Gastrocnemius medialis (tissue), 4 donors: Measurements from ENCODE around the gene ALG12. TPM values are rescaled to one million over a fixed set of nuclear protein-coding genes. Genes with fewer than 3 reads are reported as not detected.

ENCODE experiments used
- ATAC-seq, 2 donors: fragments of 150-250 bp; one replicate each; pipeline ENCODE4 v1.9.1; 2016
- DNase-seq, 2 donors: peaks; one replicate each; pipeline ENCODE4 v3.0.0-alpha.2; 2019
- H3K27ac ChIP-seq, 4 donors: fragments of 200-600 bp; sonication (generic); 1 replicate in 1 of 4; 2 replicates in 3 of 4; pipeline ENCODE4 v1.5.1; 2016 to 2018; ENCODE audit warnings: mild to moderate bottlenecking in 2 of 4, moderate library complexity in 1 of 4
- H3K27me3 ChIP-seq, 3 donors: fragments of 200-600 bp; sonication (generic) in 2 of 3; 1 replicate in 1 of 3; 2 replicates in 2 of 3; pipeline versions ENCODE4 v1.5.1 to v1.6.0; 2016 to 2019; ENCODE audit warnings: mild to moderate bottlenecking in 1 of 3, moderate library complexity in 1 of 3
- H3K36me3 ChIP-seq, 2 donors: fragments of 200-600 bp; sonication (generic) in 1 of 2; one replicate each; pipeline ENCODE4 v1.5.1; 2017 to 2018
- H3K4me1 ChIP-seq, 2 donors: fragments of 200-600 bp; sonication (generic) in 1 of 2; one replicate each; pipeline ENCODE4 v1.5.1; 2016 to 2017; ENCODE audit warnings: mild to moderate bottlenecking in 2 of 2
- H3K4me3 ChIP-seq, 4 donors: fragments of 200-600 bp; sonication (generic) in 3 of 4; 1 replicate in 1 of 4; 2 replicates in 3 of 4; pipeline ENCODE4 v1.5.1; 2016 to 2019; ENCODE audit warnings: mild to moderate bottlenecking in 2 of 4
- H3K9me3 ChIP-seq, 3 donors: fragments of 200-600 bp; sonication (generic) in 2 of 3; 1 replicate in 1 of 3; 2 replicates in 2 of 3; pipeline ENCODE4 v1.5.1; 2016 to 2019
- POLR2A ChIP-seq, 2 donors: fragments of 450-650 bp; IDR thresholded peaks; one replicate each; pipeline ENCODE4 v1.6.1; 2017; ENCODE audit warnings: antibody characterized with exemption in 2 of 2, mild to moderate bottlenecking in 2 of 2, moderate library complexity in 2 of 2
- in situ Hi-C, 4 donors: fragments of 200-750 bp; cut with MboI; loops; one replicate each; pipeline versions ENCODE4 v1.15.0 to v1.8.0; 2017; ENCODE audit warnings: low sequenced_read_pairs in 4 of 4
- intact Hi-C: fragments of 100-400 bp; cut with DNase I; formaldehyde crosslinking; loops from one replicate; pipeline ENCODE4 v1.15.1; 2023; ENCODE audit warnings: low total_unique reads
- total RNA-seq, 4 donors: library from RNA; depleted of rRNA; stranded (reverse); fragments of >200 nt; gene quantifications; one replicate each; pipeline versions ENCODE4 v1.1.0 to v1.2.3, GENCODE V29; 2016
- TF ChIP-seq, protein P1 (sequence below), 5 experiments: fragments of 450-650 bp in 3 of 5; fragments of 200-600 bp in 2 of 5; sonication (generic) in 2 of 5; IDR thresholded peaks in 4 of 5; conservative IDR thresholded peaks in 1 of 5; 1 replicate in 4 of 5; 2 replicates in 1 of 5; pipeline ENCODE4 v1.5.1; 2016 to 2019; ENCODE audit warnings: antibody characterized with exemption in 5 of 5, mild to moderate bottlenecking in 3 of 5, moderate library complexity in 3 of 5

The ALG12 gene
- total RNA-seq, 4 donors from 2014 or later: 6.4 to 9.6 (median 8.2) TPM

DNA sequence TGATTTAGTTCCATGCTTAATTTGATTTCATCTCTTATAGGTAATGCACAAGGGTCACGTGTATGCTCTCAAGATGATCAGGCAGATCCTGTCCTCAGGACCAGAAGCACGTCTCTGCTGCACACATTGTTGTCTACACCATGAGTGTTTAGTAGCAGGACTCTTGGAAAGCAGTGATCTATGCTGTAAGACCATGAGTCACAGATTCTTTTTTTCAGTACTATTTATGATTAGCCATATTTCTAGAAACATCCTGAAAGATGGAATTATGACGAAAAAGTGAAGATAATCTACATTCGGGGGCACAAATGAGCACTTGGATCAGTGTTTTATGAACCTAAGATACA is 35.0 kb downstream of the ALG12 start:
- Histone ChIP-seq H3K9me3 (no peaks in the 10 kb centered on the region), H3K36me3 (peaks cover 0 to 27% of the 10 kb centered on the region in 2 donors), H3K27ac (no peak overlapping the region), H3K4me1 (no peaks in the 10 kb centered on the region), H3K4me3 (no peak overlapping the region), H3K27me3 (no peaks in the 10 kb centered on the region)
- DNase-seq (no peak), ATAC-seq (no peak)
- intact Hi-C loops (no loop called here), in situ Hi-C loops (loop anchor here in 1 of 4 donors (25.0 kb wide), 1 partner anchor 96 kb away; no protein-coding TSS in a partner anchor)
- TF ChIP-seq, protein P1, sequence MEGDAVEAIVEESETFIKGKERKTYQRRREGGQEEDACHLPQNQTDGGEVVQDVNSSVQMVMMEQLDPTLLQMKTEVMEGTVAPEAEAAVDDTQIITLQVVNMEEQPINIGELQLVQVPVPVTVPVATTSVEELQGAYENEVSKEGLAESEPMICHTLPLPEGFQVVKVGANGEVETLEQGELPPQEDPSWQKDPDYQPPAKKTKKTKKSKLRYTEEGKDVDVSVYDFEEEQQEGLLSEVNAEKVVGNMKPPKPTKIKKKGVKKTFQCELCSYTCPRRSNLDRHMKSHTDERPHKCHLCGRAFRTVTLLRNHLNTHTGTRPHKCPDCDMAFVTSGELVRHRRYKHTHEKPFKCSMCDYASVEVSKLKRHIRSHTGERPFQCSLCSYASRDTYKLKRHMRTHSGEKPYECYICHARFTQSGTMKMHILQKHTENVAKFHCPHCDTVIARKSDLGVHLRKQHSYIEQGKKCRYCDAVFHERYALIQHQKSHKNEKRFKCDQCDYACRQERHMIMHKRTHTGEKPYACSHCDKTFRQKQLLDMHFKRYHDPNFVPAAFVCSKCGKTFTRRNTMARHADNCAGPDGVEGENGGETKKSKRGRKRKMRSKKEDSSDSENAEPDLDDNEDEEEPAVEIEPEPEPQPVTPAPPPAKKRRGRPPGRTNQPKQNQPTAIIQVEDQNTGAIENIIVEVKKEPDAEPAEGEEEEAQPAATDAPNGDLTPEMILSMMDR (IDR thresholded peaks at IDR 0.05 in 4 of 5, conservative IDR thresholded peaks at IDR 0.05 in 1 of 5): no peak
- TF ChIP-seq POLR2A (IDR thresholded peaks at IDR 0.05): no peak

DNA sequence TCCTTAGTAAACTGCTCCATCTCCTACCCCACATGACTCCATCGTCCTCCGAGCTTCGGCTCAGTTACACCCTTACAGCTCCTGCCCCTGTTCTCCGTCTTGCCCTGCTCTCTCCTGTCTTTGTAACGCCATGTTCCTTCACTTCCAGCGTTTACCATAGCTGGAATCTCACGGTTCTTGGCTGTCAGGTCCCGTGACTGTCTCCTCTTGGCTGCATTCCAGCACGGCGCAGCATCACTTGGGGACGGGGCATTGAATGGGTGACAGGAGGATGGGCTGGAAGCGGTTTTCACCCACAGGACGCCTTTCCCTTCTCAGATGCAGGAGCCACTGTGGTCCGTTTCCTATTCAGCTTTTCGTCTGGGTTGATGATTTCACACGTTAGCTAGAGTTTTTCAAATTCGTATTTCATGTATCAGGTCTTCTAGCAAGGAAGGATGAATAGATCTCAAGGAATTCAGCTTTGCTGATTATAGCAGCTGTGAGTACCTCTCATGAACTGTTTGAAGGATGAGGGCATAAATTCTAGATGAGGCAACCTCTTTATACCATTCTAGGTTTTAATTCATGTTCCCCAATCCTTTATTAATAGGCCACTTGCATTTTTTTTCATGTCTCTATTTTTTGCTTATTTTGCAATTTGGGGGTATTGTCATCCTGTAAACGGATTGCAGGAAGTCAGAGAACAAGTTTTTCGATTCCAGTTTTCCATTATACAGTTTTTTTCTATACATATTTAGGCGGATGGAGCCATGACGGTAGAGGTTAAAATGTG is 35.5 kb downstream of the ALG12 start:
- DNase-seq (no peak), ATAC-seq (no peak)
- H3K27ac ChIP-seq: no peak overlapping the region
- H3K4me3 ChIP-seq: no peak overlapping the region
- no peaks in the 10 kb centered on the region for H3K27me3 ChIP-seq
- intact Hi-C loops: no loop called here
- H3K36me3 ChIP-seq: peaks cover 0 to 27% of the 10 kb centered on the region in 2 donors
- in situ Hi-C loops: loop anchor here in 1 of 4 donors (25.0 kb wide), 1 partner anchor 95 kb away; no protein-coding TSS in a partner anchor
- H3K4me1 ChIP-seq: no peaks in the 10 kb centered on the region
- no peaks in the 10 kb centered on the region for H3K9me3 ChIP-seq
- no peak for TF ChIP-seq POLR2A (IDR thresholded peaks at IDR 0.05)
- TF ChIP-seq, protein P1 (IDR thresholded peaks at IDR 0.05 in 4 of 5, conservative IDR thresholded peaks at IDR 0.05 in 1 of 5): no peak

DNA sequence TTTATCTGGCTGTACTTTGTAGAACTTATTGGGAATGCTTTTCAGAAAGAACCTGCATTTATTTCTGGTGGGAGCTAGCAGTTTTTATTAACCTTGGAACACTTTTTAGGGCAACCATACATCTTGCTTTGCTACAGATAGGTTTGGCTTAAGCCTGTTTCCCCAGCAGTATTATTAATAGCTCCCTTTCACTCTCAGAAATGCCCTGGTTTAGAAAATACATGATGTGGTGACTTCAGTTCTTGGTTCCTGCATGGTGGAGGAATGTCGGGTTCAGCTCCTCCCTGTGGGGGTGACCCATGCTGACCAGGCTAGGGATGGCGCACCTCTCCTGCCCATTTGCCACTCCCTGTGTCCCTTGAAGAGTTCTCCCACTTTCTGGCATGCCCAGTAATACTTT is 36.4 kb downstream of the ALG12 start:
- H3K4me1 ChIP-seq: no peaks in the 10 kb centered on the region
- no peaks in the 10 kb centered on the region for H3K9me3 ChIP-seq
- H3K4me3 ChIP-seq: no peak overlapping the region
- in situ Hi-C loops (loop anchor here in 1 of 4 donors (25.0 kb wide), 1 partner anchor 95 kb away; no protein-coding TSS in a partner anchor), intact Hi-C loops (no loop called here)
- no peak for TF ChIP-seq POLR2A (IDR thresholded peaks at IDR 0.05)
- TF ChIP-seq, protein P1 (IDR thresholded peaks at IDR 0.05 in 4 of 5, conservative IDR thresholded peaks at IDR 0.05 in 1 of 5): no peak
- H3K27me3 ChIP-seq: no peaks in the 10 kb centered on the region
- ATAC-seq (no peak), DNase-seq (no peak)
- H3K27ac ChIP-seq: no peak overlapping the region
- H3K36me3 ChIP-seq: peaks cover 0 to 23% of the 10 kb centered on the region in 2 donors

DNA sequence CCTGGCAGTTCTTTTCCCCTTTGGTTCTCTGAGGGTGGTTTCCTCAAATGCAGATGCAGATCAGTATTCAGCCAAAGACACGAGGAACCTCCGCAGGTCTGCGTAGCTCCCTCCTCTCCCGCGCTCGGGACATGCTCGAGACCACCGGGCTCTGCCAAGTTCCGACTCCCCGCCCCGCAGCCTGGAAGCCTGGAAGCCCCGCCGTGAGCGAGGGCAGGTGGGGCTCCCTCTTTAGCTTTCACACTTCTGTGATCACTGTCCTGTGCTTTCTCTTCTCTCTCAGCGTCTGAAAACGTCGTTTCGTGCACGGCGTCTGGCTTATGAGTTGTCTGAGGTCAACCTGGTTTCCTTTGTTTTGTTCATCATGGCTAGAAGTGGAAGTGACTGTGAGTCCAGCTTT is 38.0 kb downstream of the ALG12 start:
- no peak overlapping the region for H3K27ac ChIP-seq
- TF ChIP-seq, protein P1 (IDR thresholded peaks at IDR 0.05 in 4 of 5, conservative IDR thresholded peaks at IDR 0.05 in 1 of 5): no peak
- TF ChIP-seq POLR2A (IDR thresholded peaks at IDR 0.05): no peak
- H3K27me3 ChIP-seq: no peaks in the 10 kb centered on the region
- H3K9me3 ChIP-seq: no peaks in the 10 kb centered on the region
- no peak overlapping the region for H3K4me3 ChIP-seq
- intact Hi-C loops: no loop called here
- no peak for ATAC-seq
- H3K4me1 ChIP-seq: no peaks in the 10 kb centered on the region
- in situ Hi-C loops: loop anchor here in 1 of 4 donors (25.0 kb wide), 1 partner anchor 93 kb away; no protein-coding TSS in a partner anchor
- H3K36me3 ChIP-seq: peaks cover 0 to 10% of the 10 kb centered on the region in 2 donors
- DNase-seq: no peak
